Measurements from ENCODE around the gene C10orf67.

The C10orf67 gene

DNA sequence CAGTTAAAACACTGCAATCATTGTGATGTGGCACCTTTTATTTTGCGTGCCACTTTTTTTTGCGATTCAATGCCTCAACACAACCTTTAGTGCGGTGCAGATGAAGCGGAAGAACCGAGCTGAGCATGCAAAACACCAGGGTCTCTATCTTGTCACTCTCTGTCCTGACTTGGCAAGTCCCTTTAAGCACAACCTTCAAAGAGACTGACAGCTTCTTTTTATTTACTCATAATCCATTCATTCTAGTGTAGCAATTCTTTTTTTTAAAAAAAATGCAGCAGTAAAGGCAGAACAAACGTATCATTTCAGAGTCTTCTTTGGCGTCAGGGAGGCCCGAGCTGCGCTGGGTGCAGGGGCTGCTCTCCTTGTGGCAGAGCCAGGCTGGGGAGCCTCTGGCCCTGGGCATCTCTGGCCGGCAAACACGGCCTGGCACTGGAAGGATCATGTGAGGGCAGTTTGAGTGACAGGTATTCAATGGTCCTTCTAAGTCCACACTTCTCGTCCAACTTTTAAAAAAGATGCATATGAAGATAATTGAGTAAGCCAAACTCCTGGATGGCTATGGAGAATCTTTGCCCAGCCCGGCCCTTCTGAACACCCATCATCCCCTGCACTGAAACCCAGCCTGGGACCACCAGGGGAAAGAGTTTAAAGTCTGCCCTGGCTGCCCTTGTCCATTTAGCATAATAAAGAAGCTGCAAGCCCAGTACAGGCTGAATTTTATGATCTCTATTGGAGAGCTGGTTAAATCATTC, 148.6 kb downstream of the C10orf67 start:
- FAIRE-seq, result no peak

DNA sequence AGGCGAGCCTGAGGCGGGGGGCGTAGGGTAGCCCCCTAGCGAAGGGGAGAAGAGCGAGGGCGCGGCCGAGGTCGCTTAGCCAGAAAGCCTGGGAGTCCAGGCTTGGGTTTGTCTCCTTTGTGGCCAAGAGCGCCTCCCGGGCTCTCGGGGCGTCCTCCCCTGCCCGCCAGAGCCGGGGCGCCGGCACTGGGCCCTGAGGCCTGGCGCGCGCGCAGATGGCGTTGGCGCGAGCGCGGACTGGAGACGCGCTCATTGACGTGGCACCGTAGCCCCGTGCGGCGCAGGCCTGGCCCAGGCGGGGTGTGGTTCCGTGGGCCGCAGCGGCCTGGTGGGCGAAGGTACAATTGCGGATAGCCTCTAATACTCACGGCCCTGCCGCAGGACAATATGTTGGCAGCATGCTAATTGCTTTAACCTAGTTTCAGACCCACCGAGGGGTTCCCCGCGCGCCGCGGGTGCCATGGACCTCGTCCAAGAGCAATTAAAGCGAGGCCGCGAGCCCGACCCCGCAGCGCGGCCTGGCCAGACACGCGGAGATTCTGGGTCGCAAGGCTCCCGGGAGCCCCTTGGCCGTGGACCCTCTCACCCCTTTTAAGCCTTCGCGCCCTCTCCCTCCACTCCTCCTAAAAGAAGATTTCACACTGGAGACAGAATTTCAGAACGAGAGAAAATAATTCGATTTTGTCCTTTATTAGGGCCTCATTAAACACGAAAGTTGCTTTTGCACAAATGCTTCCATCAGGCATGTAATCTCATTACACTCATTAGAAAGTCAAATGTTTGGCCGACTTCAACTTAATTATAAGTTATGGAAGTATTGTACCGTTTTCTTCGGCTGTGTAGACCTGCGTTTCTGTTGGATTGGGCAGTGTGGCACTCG, 149.4 kb downstream of the C10orf67 start:
- no peak for FAIRE-seq

DNA sequence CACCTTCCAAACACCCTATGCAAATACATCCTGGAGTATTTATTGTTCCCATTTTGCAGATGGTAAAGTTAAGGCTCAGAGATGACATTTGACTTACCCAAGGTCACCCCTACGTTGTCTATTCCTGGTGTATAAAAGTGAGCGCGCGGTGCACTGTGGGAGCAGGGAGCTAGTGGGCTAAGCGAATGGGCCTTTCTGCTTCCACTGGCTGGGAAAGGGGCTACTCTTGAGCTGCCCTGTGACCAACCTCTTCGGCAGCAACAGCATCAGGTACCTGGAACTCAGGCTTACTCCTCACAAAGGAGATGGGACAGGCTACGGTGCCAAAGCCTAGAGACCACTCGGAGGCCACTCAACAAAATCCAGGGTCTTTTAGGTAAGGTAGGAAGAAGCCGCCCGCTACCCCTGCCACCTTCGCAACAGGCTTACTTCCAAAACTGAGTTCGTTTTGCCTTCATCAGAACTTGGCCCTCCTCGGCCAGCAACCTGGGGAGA, 150.1 kb downstream of the C10orf67 start:
- no peak for FAIRE-seq

DNA sequence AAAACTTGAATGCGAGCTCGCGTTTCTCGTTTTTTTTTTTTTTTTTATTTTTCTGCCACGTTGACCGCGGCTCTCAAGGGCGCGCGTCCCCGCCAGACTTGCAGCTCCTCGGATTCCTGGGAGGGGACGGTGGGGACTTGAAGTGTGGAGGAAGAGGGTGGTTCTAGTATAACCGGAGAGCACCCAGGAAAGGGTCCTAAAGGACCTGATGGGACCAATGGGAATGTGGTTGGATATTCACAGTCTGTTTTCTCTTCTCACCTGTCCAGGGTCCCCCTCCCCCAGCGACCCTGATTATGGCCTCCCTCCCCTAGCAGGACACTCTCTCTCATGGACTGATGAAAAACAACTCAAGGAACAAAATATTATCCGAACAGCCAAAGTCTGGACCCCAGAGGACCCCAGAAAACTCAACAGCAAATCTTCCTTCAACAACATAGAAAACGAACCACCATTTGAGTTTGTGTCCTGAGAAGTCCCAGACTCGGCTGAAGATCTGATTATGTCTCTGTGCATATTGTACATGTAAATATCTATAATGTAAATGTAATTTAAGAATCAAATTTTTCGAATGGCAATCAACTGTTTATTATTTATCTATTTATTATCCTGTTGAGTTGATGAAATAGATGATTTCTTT, 151.0 kb downstream of the C10orf67 start:
- FAIRE-seq, result no peak

DNA sequence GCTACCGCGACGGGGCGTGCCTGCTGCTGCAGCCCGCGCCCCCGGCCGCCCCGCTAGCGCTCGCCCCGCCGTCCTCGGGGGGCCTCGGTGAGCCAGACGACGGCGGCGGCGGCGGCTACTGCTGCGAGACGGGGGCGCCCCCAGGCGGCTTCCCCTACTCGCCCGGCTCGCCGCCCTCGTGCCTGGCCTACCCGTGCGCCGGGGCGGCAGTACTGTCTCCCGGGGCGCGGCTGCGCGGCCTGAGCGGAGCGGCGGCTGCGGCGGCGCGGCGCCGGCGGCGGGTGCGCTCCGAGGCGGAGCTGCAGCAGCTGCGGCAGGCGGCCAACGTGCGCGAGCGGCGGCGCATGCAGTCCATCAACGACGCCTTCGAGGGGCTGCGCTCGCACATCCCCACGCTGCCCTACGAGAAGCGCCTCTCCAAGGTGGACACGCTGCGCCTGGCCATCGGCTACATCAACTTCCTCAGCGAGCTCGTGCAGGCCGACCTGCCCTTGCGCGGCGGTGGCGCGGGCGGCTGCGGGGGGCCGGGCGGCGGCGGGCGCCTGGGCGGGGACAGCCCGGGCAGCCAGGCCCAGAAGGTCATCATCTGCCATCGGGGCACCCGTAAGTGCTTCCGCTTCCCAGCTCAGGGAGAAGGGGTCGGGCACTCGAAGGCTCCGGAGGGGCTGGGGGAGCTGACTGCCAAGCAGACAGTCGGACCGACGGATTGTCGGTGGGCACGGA, 151.7 kb downstream of the C10orf67 start:
- no peak for FAIRE-seq

DNA sequence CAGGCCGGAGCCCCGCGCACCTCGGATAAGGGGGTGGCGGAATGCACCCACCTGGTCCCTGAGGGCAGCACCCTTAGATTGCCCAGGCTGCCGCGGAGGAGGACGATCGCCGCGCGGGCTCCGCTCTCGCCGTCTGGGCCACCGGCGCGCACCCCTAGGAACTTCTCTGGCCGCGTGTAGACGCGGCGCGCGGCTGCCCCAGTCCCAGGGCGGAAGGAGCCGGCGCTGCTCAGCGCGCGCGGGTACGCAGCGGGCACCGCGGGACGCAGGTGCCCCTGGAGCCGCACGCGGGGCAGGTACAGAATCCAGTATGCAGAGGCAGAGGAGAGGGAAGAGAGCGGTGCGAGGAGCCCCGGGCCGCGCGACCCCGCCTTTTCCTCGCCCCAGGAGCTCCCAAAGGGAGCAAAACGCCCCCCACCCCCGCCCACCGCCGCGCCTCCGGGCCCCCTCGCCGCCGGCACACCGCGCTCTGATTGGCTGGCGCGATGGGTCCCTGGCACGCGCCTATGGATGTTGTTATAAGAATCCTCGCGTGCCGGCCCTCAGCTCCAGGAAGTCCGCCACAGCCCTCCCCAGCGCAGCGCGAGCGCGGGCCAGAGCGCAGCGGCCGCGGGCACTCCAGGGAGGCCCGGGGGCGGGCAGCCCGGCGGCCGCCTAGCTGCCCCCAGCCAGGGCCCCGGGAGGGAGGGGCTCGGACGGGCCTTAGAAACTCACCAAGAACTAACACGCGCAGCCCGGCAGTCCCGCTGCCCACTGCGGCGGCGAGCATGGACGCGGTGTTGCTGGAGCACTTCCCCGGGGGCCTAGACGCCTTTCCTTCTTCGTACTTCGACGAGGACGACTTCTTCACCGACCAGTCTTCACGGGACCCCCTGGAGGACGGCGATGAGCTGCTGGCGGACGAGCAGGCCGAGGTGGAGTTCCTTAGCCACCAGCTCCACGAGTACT, 152.6 kb downstream of the C10orf67 start, which contains the start of gene PTF1A:
Gene PTF1A, plus strand, starts transcription at position 549 of the 948 bp plus-strand sequence. Its CDS starts 219 bp downstream, at position 768.
- no peak for FAIRE-seq

DNA sequence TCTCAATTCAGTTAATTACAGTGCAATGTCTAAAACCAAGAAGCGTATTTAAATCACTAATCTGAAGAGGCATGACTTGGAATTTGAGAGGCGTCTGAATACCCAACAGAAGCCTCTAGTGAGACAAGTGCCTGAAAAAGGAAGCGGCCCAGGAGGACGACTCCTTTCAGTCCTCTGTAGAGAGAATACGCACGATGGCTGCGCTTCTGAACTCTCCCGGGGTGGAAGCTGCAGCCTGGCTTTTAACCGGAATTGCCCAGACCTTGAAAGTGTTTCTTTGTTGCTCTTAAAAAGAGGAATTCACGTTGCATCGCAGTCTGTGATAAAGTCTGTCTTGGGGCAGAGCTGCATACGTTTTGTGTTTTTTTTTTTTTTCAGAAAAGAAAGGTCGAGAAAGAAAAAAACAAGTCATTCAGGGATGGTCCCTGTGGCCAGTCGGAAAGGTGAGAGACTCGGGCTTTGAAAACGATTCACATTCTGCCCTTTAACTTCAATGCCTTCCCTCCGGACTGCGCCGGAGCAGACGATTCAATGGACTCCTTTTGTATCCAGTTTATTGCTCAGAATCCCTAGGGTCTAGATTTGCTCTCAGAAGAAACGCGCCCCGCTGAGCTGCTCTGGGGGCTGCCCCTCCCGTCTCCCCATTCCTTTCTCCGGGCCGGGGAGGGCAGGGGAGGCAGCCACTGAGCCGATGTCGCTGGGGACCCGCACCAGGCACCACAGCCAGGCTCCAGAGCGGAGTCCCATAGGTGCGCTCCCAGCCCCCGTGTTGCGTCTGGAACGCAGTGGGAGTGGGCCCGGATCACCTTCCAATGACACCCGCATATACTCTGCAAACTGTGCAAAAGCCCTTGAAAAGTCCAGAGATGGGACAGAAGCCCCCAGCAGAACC, 153.5 kb downstream of the C10orf67 start:
- FAIRE-seq, result no peak

DNA sequence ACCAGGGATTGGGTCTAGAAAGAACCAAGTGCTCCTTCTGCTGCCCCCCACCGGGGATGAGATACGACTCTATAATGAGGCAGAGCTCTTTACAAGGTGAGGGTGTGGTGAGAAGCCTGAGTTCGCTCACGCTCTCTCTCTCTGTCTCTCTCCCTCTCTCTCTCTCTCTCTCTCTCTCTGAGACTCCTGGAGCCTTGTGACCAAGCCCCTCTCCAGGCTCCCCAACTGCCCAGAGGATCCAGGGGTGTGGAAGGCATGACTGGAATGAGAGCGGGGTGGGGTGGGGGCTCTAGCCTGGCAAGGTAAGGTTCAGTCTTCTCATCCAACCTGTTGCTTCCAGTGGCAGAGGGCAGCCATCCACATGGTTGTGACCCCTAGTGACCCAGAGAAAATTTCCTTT, 155.6 kb downstream of the C10orf67 start:
- no peak for FAIRE-seq

DNA sequence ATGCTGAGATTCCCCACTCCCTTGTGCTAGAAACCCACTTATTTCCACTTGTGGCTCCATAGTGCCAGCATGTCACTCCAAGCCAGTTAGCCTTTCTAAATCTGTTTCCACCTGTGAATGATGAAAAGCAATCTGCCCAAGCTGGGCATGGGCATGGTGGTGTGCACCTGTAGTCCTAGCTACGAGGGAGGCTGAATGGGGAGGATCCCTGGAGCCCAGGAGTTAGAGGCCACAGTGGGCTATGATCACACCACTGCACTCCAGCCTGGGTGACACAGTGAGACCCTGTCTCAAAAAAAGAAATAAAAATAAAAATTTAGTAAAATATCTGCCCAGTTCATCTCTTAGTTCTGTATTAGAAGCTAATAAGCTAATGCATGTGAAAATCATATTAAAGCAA, 157.4 kb downstream of the C10orf67 start:
- no peak for FAIRE-seq

DNA sequence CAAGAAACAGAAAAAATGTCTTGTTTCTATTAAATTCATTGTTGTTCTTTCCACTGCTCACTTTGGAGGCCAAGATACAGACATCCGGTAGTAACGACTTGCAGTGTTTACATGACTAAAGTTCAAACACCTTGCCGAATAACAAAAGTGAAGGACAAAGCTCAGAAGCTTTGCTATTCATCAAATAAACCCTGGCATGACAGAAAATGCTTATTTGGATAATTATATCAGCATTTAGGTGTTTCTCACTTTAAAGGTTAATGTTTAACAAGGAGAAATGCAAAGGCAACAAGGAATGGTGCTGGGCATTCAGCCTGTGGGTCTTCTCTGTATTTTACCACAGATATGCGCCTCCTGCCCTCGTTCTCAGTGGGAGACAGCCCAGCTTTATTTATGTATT, 157.9 kb downstream of the C10orf67 start:
- FAIRE-seq, result no peak

DNA sequence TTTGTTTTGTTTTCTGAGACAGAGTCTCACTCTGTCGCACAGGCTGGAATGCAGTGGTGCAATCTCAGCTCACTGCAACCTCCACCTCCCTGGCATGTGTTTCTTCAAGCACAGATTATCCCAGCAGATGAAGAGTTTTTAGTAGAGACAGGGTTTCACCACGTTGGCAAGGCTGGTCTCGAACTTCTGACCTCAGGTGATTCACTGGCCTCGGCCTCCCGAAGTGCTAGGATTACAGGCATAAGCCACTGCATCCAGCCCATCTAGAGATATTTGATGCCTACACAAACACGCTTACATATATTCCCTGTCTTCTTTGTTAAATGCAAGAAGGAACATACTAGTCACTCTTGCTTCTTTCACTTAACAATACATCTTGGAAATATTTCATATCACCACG, 158.4 kb downstream of the C10orf67 start:
- no peak for FAIRE-seq

DNA sequence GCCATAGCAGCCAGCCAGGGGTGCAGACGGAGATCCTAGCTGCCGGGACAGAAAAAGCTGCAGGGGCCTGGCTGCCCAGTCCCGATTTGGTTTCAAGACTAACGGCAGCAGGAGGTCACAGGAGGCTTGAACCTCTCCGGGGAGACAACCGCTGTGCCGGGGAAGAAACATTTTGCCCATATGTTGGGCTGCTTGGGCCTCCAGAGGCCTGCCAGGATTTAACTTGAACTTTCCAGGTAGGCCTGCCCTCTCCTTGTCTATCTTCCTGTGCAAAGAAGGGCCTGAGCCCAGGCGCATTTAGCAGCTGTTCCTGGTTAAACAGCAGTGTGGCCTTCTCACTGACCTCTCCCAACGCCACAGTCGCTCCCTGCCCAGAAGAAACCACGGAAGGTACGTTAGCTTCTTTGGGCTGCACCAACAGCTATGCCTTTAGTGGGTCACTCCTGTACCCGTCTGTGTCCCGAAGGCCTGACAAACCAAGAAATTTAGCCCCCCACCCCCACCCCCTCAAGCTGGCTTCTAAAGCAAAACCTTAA, 169.6 kb downstream of the C10orf67 start:
- FAIRE-seq, result no peak

DNA sequence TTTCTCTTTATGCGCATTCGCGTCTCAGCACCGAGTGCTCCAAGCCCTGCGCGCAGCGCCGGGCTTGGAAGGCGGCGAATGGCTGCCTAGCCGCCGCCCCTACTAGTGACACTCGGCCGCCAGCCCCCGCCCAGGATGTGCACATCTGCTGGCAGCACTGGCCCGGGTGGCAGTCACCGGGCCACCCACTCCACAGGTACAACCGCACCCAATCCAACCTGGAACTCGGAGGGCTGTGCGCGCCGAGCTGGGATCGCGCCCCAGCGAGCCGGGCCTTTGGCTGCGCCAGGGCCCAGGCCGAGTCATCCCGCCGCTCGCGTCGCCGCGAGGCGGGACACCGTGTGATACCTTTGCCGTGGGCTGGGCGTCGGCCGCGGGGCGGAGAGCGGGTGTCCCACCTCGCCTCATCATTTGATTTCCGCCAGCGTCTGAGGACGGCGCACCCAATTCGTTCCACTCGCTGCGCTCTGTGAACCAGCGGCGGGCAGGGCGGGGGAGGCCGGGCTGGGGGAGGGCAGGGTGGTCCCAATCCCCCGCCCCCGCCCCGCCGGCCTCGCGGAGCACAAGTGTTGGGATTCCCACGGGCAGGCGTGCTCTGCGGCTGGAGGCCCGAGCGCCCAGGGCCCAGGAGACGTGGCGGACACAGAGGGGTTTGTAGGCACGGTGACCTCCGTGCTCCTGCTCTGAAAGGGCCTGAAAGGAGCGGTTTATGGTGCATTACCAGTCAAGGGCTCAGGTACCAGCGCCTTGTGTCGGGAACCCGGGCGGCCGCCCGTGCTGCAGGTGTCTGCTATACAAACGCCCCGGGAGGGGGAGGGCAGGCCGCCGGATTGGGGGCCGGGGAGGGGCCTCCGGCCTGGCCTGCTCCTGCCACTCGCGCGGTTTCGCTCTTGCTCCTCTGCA, 170.3 kb downstream of the C10orf67 start:
- FAIRE-seq, result no peak

DNA sequence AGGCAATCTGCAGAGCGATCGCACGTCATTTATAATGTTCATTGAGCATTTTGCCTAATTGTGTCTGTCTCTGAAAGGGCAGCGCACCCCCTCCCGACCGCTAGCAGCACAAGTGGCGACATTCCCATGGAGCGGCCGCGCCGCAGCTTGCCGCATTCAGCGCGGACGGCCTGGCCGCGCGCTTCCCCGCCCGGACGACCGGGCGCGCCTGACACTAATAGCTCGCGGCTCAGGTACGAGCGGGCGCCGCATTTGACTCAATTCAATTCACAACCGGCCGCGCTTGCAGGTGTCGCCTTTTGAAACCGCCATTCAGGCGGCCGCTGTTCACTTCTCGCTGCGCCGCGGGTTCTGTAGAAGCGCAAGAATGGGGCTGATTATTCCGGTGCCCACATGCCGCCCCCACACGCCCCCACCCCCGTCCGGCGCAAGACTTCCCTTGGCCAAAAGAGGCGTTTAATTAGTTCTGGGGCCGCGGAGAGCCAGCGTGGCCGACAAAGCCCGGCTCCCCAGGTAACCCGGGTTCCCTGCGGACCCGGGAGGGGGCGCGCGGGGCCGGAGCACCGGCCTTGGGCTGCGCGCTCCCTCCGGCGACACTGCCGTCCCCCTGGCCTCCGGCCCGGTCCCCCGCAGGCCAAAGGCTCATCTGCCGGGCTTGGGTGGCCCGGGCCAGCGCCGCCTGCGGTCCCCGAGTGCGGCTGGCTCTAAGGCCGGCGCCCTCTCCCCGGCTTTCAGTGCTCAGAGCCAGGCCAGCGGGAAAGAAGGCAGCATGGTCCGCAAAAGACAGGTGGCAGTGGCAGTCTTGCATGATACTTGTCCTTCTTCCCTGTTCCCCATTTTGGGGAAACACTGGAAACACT, 171.2 kb downstream of the C10orf67 start:
- FAIRE-seq, result no peak

DNA sequence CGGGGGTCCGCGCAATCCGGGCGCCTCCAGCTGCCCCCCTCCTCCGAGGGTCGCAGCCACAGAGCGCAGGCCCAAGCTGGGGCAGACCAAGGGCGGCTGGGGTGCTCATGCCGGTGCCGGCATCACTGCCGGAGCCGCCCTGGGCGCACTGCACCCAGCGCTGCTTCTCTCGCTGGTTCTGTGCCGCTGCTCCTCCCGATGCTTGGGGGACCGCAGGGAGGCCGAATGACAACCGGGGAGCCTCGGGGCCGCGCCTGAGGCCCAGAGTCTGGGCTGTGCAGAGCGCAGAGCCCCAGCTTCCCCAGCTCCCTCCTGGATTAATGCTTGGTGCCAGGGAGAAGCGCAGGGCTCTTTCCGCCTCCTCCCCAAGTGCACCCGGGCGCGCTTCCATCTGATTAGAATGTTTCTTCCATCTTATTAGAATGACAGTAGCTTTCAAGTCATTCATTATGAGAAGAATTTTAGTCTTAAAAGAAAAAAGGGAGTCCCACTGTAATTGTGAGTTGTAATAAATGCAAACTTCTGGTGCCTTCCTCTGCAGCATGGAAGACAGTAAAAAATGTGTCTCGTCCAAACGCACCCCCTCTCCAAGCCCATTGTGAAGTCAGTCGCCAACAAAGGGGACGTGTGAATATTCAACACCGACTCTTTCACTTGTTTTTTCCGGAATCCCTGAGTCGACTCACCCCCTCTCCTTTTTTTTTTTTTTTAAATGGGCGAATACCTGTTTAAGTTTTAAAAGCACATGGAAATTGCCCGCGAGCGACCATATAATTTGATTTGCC, 172.0 kb downstream of the C10orf67 start:
- no peak for FAIRE-seq

DNA sequence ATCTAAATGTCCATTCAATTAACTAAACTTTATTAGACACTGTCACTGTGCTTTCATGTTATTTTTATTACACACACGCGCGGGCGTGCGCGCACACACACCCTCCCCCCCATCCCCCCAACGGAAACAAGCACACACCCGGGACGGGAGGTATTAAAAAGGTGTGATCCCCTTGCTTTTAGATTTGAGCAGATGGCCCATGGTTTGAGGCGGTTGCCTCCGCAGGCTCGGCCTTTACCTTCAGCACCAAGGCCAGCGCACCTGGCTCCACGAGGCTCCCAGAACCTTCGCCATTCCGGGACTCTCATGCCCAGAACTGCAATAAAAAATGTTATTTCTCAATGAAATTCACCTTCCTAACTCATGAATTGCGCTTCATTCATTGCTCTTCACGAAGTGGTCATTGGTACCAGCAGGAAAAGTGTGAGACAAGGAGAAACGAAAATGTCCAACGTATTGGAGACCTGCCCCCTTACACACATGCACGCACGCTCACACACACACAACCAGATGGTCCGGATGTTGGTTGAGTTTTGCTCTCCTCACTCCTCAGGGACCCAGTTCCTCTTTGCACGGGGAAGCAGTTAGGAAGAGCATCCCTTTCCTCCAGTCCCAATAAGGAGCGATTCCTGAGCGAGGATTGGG, 173.2 kb downstream of the C10orf67 start:
- no peak for FAIRE-seq

DNA sequence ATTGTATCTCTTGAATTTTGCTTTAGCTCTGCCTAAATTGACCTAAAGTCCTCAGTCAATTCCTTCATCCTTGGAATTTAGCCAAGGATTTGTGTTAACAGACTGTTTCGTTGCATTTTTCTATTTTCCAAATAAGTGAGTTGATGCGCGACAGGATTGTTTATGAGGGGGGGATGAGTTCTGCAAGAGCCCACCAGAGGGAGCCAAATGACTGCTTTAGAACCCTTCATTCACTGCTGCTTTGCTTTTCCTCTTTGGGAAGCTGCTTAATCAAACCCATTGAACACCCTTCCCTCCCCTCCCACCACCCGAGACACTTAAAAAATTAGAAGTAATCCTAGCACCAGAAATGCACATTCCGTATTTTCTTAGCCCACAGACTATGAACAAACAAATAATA, 186.2 kb downstream of the C10orf67 start:
- peak; percentile 13 for FAIRE-seq
